Body of pancreas (tissue), 4 donors: ENCODE measurements around the gene NFU1.

Source experiments
- CTCF ChIP-seq, 7 experiments: fragments of 450-650 bp in 4 of 7; fragments of 200-600 bp in 3 of 7; sonication (generic) in 3 of 7; IDR thresholded peaks; one replicate each; pipeline ENCODE4 v1.5.1; 2016 to 2019; ENCODE audit warnings: antibody characterized with exemption in 7 of 7
- POLR2A ChIP-seq, 3 donors: fragments of 450-650 bp; IDR thresholded peaks; one replicate each; pipeline ENCODE4 v1.6.1; 2016; ENCODE audit warnings: antibody characterized with exemption in 3 of 3, mild to moderate bottlenecking in 2 of 3

DNA sequence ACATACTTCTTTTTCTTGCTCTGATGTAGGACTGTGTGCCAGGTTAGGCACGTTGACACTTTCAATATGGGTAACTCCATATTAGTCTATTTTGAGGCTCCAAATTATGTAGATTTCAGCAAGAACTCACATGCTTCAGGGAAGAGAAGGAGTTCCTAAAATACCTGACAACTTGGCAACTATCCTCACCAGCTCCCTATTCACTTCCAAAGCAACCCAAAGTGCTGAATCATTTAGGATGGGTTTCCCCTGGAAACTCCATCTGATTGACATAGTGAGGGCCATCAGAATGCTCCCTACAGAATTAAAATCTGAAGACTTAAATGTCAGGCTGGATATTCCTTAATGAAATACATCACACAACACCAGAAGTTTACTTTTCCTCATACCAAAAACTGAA lies 32.5 kb upstream of the NFU1 start:
- no peak for TF ChIP-seq CTCF (IDR thresholded peaks at IDR 0.05)
- TF ChIP-seq POLR2A (IDR thresholded peaks at IDR 0.05) = no peak
